ENCODE results near the gene CDH20.

- TF ChIP-seq CTCF (IDR thresholded peaks at IDR 0.05 in 8 of 11, conservative IDR thresholded peaks at IDR 0.05 in 3 of 11) (no peak), POLR2AphosphoS5 (IDR thresholded peaks at IDR 0.05) (no peak)
Observed at GRCh38 chr18:61535401-61535800, 202.2 kb downstream of the CDH20 start.
